ENCODE results near the gene NELL2.
"Not testable (repeated sequence)": the region's sequence is repeated elsewhere in the genome, so short reads cannot be mapped to it uniquely, and the experiment has no call there.

The NELL2 gene

GRCh38 chr12:44779766-44780165 lies 96.3 kb downstream of the NELL2 start:
- no peak for DNase-seq (ENCODE audit: low read depth, low spot score)

GRCh38 chr12:44778863-44779262 lies 97.3 kb downstream of the NELL2 start:
- DNase-seq (ENCODE audit: low read depth, low spot score), result no peak

- no peak for DNase-seq (ENCODE audit: low read depth, low spot score)
Observed at GRCh38 chr12:44777044-44777443, 99.1 kb downstream of the NELL2 start.

GRCh38 chr12:44775901-44776300 lies 100.2 kb downstream of the NELL2 start:
- DNase-seq (ENCODE audit: low read depth, low spot score), result no peak

- DNase-seq (ENCODE audit: low read depth, low spot score), result no peak
Observed at GRCh38 chr12:44774815-44775411, 101.2 kb downstream of the NELL2 start.

DNA sequence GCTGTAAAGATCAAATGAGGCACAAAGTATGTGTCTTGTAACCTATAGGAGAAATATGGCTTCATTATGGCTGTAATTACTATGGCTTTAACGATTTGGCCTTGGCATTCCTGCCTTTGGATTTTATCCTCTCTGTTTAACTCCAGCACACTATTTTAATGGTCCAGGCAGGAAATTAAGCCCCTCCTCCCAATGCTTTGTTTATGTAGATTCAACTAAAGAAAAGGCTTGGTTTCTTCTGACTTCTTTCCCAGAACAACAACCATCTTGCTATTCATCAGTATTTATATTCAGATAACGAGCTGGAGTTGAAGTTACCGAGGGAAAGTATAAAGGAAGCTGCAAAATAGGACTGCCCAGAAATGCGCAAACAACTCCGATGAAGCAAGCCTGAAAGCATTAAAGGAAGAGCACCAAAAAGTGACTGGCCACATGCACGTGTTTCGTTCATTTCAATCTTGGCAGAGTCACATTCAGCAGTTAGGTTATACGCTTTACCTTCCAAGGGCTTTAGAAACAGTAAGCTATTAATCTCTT lies 104.6 kb downstream of the NELL2 start:
- no peak for DNase-seq (ENCODE audit: low read depth, low spot score)

- no peak for DNase-seq (ENCODE audit: low read depth, low spot score)
Observed at GRCh38 chr12:44765796-44766195, 110.3 kb downstream of the NELL2 start.

DNA sequence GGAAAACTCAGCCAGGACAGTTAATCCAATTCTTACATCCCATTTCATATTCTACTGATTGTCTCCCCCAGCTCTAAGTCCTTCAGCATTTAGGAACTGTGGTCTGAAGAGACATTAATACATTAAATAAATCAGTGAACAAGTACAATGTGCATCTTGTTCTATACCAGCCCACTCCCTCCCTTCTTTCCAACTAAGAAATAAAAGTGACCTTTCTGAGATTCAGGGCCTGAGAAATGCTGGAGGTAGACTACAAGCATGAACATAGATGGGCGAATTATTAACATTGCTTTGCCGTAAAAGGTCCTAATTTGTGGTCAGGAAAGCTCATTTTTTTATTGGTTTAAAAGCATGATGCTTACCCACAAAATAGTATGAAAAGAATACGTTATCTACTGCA lies 113.1 kb downstream of the NELL2 start:
- DNase-seq (ENCODE audit: low read depth, low spot score), result no peak

- no peak for DNase-seq (ENCODE audit: low read depth, low spot score)
Observed at GRCh38 chr12:44759289-44759688, 116.8 kb downstream of the NELL2 start.

DNA sequence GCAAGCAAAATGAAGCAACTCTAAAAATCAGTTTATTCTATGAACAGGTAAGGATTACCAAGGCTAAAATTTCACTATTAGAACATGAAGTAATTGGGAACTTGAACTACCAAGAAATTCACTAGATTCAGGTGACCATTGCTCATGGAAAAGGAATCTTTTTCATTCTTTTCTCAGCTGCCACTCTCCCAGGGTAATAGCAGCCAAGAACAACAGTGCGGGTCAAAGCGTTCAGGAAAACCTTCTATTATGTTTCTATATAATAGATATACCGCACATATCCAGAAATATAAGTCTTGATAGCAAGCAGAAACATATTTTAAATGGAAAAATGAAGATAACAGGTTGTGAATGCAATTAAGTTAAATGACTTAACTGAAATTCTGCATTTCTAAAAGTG lies 125.6 kb downstream of the NELL2 start:
- no peak for DNase-seq (ENCODE audit: low read depth, low spot score)

- DNase-seq (ENCODE audit: low read depth, low spot score), result no peak
Observed at GRCh38 chr12:44749566-44749965, 126.5 kb downstream of the NELL2 start.

- no peak for DNase-seq (ENCODE audit: low read depth, low spot score)
Observed at GRCh38 chr12:44748950-44749468, 127.1 kb downstream of the NELL2 start.

- DNase-seq (ENCODE audit: low read depth, low spot score), result not testable (repeated sequence)
Observed at GRCh38 chr12:44741292-44741980, 134.7 kb downstream of the NELL2 start.

- no peak for DNase-seq (ENCODE audit: low read depth, low spot score)
Observed at GRCh38 chr12:44738051-44738450, 138.1 kb downstream of the NELL2 start.

- DNase-seq (ENCODE audit: low read depth, low spot score), result no peak
Observed at GRCh38 chr12:44728566-44728965, 147.5 kb downstream of the NELL2 start.

GRCh38 chr12:44720265-44720664 lies 155.8 kb downstream of the NELL2 start:
- no peak for DNase-seq (ENCODE audit: low read depth, low spot score)

DNA sequence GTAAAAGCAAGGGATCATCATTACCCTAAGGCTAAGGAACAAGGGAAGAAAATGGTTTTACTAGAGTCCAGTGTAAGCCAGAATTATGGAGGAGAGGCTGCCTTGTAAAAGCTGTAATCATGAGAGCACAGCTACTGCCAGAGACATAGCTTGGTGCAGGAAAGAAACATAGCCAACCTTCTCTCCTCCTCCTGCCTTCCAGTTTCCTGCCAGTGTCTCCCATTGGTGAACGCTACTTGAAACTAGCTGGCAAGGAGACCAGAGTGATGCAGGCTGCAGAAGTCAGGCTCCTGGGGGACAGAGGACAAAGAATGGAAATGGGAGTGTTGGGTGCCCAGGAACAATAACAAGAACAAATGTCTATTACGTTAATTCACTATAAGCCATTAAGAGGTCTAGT lies 158.5 kb downstream of the NELL2 start:
- no peak for DNase-seq (ENCODE audit: low read depth, low spot score)

GRCh38 chr12:44716711-44717110 lies 159.4 kb downstream of the NELL2 start:
- no peak for DNase-seq (ENCODE audit: low read depth, low spot score)

DNA sequence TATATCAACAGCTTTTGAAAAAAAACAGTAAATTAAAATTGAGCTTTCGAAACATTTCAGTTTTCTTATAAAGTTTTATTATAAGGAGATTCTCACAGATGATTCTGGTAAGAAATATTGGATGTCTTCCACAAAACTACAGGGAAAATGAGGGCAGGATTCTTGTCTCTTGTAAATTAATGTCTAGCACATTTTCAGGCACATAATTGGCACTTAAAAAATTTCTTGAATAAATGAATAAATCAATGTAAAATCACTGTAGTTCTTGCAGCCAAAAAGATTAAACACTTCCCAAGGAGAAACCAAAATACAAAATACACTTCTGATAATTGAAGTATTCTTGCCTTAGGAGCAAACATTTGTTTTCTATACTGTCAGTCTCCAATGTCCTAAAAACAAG lies 164.4 kb downstream of the NELL2 start:
- no peak for DNase-seq (ENCODE audit: low read depth, low spot score)

DNA sequence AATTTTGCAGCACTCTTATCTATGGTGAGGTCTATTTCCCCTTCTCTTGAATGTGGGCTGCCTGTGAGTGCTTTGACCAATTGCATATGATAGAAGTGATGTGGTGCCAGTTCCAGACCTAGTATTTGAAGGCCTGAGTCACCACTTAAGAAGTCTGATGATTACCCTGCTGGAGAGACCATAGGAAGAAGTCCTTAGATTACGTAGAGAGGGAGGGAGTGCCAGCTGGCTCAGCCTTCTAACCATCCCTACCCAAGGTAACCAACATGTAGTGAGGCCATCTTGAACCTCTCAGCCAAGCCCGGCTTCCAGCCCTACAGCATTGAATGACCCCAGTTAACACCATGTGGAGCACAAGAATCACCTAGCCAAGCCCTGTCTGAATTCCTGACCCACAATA lies 166.9 kb downstream of the NELL2 start:
- DNase-seq (ENCODE audit: low read depth, low spot score), result no peak

DNA sequence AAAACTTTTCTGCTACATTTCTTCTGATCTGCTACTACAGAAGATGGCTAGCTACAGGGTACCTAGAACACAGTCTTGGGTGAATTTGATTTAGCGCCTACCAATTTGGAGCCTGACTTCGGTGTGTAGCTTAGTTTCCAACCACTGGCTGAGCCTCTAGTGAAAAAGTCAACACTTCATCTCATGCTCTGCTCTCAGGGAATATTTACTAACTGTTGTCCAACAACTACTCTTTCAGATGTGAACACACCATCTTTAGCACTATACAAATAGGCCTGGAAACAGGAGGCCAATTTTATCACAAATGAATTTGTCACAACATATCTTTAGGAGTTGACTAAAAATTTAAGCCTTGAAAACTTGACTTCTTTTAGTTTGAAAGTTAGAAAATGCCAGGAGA lies 167.9 kb downstream of the NELL2 start:
- DNase-seq (ENCODE audit: low read depth, low spot score), result no peak

- no peak for DNase-seq (ENCODE audit: low read depth, low spot score)
Observed at GRCh38 chr12:44703182-44703910, 172.8 kb downstream of the NELL2 start.
